Measurements from ENCODE around the gene RCC1.
"Not testable (repeated sequence)": the region's sequence is repeated elsewhere in the genome, so short reads cannot be mapped to it uniquely, and the experiment has no call there.

Gene RCC1, protein sequence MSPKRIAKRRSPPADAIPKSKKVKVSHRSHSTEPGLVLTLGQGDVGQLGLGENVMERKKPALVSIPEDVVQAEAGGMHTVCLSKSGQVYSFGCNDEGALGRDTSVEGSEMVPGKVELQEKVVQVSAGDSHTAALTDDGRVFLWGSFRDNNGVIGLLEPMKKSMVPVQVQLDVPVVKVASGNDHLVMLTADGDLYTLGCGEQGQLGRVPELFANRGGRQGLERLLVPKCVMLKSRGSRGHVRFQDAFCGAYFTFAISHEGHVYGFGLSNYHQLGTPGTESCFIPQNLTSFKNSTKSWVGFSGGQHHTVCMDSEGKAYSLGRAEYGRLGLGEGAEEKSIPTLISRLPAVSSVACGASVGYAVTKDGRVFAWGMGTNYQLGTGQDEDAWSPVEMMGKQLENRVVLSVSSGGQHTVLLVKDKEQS

GRCh38 chr1:28505406-28506187 is at the start of gene RCC1:
RCC1 (plus strand) TSS chr1:28506043; CDS start chr1:28529867, 23,824 bp downstream.
- in situ Hi-C loops (cut with MboI; ENCODE audit: low sequenced_read_pairs): no loop called here

DNA sequence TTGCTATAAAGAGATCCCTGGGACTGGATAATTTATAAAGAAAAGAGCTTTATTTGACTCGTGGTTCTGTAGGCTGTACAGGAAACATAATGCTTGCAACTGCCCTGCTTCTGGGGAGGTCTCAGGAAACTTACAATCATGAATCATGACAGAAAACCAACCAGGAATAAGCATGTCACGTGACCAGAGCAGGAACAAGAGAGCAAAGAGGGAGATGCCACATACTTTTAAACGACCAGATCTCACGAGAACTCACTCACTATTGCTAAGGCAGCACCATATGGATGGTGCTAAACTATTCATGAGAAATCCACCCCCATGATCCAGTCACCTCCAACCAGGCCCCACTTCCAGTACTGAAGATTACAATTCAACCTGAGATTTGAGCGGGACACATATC is 49.8 kb upstream of the RCC1 start:
- in situ Hi-C loops (cut with MboI; ENCODE audit: low sequenced_read_pairs): no loop called here

DNA sequence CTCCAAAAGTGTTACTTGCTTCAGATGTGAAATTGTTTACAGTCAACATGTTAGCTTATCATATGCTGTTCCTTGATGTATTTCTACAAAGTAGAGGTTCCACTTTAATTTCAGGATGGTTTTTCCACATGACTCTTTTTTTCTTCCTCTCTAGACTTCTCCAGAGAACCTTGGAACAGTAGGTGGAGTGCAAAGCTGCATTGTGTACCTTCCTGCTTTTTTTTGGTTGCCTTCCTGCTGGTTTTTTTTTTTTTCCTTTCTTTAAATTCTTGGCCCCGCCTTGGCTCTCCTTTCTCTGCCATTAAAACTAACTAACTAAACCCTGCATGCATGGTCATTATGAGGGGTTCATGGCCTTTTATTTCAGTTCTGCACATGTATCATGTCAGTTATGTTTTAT is 48.2 kb upstream of the RCC1 start:
- in situ Hi-C loops (cut with MboI; ENCODE audit: low sequenced_read_pairs): no loop called here

GRCh38 chr1:28458237-28459228 is 47.3 kb upstream of the RCC1 start:
- in situ Hi-C loops (cut with MboI; ENCODE audit: low sequenced_read_pairs): no loop called here

GRCh38 chr1:28466226-28466778 is 39.5 kb upstream of the RCC1 start:
- in situ Hi-C loops (cut with MboI; ENCODE audit: low sequenced_read_pairs): no loop called here

GRCh38 chr1:28470146-28470545 is 35.7 kb upstream of the RCC1 start:
- in situ Hi-C loops (cut with MboI; ENCODE audit: low sequenced_read_pairs): no loop called here

DNA sequence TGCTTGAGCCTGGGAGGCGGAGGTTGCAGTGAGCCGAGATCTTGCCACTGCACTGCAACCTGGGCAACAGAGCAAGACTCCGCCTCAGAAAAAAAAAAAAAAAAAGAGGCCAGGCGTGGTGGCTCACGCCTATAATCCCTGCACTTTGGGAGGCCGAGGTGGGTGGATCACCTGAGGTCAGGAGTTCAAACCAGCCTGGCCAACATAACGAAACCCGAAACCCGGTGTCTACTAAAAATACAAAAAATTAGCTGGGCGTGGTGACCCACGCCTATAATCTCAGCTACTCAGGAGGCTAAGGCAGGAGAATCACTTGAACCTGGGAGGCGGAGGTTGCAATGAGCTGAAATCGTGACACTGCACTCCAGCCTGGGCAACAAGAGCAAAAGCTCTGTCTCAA is 26.3 kb upstream of the RCC1 start:
- in situ Hi-C loops (cut with MboI; ENCODE audit: low sequenced_read_pairs): not testable (repeated sequence)

- in situ Hi-C loops (cut with MboI; ENCODE audit: low sequenced_read_pairs): no loop called here
Measured at GRCh38 chr1:28480308-28480707, 25.5 kb upstream of the RCC1 start.

DNA sequence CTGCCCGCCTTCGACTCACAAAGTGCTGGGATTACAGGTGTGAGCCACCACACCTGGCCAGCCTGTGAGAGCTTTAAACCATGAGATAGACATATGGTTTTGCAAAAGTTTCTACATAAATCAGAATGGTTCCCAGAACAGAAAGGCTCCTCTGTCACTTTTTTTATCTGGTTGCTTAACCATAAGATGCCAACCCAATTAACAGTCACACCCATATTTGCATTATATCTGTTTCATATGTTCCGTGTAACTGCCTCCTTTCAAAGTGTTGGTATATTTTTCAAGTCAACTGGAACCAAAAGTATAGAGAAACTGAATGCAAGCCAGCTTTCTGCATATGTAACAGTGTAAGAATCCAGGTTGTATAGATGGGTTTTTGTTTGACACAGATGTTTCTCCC is 23.7 kb upstream of the RCC1 start:
- in situ Hi-C loops (cut with MboI; ENCODE audit: low sequenced_read_pairs): no loop called here

DNA sequence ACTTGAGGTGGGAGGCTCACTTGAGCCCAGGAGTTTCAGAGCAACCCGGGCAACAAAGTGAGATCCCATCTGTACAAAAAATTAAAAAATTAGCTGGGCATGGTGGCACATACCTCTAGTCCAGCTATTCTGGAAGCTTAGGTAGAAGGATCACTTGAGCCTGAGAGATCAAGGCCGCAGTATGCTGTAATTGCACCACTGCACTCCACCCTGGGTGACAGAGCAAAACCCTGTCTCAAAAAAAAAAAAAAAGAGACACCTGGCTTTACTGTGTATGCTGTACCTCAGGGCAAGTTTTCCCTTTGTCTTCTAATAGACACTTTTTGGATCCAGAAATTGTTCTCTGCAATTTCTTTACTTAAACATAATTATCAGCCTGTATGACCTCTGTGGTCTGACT is 23.1 kb upstream of the RCC1 start:
- in situ Hi-C loops (cut with MboI; ENCODE audit: low sequenced_read_pairs): no loop called here

DNA sequence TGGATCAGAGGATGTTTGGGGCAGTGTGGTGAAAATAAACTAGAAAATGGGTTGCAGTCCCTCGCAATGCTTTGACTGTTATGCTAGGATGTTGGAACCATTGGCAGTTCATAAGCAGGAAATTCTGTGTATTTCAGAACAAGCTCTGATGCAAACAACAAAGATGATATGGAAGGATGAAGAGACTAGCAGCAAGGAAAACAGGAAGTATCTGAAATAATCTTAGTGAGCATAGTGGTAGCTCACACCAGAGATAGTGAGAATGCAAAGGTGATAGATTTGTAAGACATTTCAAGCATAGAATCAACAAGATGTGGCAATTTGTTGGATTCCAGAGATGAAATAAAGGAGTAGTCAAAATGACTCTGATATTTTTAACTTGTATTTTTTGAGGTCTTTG is 11.1 kb upstream of the RCC1 start:
- in situ Hi-C loops (cut with MboI; ENCODE audit: low sequenced_read_pairs): no loop called here

DNA sequence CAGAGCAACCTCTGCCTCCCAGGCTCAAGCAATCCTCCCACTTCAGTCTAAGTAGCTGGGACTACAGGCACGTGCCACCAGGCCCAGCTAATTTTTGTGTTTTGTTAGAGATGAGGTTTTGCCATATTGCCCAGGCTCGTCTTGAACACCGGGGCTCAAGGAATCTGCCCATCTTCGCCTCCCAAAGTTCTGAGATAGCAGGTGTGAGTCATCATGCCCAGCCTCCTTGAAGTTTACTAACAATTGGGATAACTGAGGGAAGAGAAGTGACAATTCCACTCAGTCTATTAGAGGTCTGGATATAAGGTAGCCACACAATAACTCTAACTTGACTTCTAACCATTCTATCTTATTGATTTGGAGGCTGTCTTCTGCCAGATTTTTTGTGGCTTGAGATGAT is 6.3 kb upstream of the RCC1 start:
- in situ Hi-C loops (cut with MboI; ENCODE audit: low sequenced_read_pairs): no loop called here

DNA sequence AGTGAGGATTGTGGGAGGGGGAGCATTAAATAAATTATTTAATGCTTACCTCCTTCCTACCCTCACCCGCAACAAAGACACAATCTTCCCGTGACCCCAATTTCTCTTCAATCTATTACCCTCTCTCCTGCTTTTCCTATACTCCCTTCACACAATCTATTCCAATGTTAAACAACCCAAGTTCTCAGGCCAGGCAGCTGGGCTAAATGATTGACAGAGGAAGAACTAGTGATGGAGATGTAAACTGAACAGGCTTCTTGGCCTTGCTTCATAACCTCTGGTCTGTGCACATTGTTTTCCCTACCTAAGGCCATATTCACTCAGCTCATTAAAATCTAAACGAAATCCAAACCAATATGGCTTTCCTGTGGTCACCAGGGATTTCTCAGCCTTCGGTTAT is 3.9 kb upstream of the RCC1 start:
- in situ Hi-C loops (cut with MboI; ENCODE audit: low sequenced_read_pairs): no loop called here

DNA sequence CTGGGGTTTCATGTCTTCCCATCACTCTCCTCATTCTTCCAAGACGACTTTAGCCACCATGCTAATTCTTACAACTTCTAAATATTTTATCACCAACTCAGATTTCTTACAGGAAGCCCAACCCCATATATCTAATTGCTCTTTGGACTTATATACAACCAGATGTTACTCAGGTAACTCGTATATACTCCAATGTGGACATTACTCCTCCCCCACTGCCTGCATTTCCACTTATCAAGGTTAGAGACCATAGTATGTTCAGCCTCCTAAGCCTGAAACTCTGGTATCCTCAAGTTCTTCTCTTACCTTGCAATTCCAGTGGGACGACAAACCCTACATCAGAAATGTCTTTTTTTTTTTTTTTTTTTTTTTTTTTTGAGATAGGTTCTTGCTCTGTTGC is 2.7 kb upstream of the RCC1 start:
- in situ Hi-C loops (cut with MboI; ENCODE audit: low sequenced_read_pairs): no loop called here

GRCh38 chr1:28506907-28507246 is 1.0 kb downstream of the RCC1 start:
- in situ Hi-C loops (cut with MboI; ENCODE audit: low sequenced_read_pairs): no loop called here

DNA sequence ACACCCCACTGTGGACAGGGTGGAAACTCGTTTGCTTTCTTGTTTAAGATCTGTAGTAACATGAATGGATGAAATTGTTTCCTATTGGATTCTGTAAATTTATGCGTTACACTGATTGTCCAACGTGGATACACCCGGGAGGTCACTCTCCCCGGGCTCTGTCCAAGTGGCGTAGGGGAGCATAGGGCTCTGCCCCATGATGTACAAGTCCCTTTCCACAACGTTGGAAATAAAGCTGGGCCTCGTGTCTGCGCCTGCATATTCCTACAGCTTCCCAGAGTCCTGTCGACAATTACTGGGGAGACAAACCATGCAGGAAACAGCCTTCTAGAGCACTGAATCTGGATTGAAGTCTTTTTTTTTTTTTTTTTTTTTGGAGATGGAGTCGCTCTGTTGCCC is 1.4 kb downstream of the RCC1 start:
- in situ Hi-C loops (cut with MboI; ENCODE audit: low sequenced_read_pairs): no loop called here

DNA sequence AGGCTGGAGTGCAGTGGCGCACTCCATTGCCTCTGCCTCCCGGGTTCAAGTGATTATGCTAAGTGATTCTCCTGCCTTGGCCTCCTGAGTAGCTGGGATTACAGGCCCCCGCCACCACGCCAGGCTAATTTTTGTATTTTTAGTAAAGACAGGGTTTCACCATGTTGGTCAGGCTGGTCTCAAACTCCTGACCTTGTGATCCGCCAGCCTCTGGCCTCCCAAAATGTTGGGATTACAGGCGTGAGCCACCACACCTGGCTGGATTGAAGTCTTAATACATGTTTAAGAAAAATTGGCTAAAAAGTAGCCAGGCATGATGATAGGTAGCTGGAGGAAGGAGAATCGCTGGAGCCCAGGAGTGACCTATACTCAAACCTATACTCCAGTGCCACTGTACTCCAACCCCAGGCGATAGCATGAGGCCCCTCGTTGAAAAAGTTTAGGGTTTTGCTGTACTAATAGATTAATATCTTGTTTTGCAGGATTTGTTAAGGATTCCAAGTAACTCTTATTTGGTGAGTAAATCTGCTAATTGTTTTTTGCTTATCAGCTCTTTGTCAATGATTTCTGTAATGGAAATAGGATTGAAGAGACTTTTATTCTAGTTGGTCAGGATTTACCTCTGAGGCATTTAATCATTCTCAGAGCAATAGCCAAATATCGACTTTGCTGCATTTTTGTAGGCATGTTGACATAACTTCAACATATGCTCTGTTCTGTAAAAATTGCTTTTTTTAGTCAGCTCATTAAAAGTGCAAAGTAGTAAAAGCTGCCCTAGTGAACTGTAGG is 2.0 kb downstream of the RCC1 start:
- in situ Hi-C loops (cut with MboI; ENCODE audit: low sequenced_read_pairs): no loop called here

DNA sequence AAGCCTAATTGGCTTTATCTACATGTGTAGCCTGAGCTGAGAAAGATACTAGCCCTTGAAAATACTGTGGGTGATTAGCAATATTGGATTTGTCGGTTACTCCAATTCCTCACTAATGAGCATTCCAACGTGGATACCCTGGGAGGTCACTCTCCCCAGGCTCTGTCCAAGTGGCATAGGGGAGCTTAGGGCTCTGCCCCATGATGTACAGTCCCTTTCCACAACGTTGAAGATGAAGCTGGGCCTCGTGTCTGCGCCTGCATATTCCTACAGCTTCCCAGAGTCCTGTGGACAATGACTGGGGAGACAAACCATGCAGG is 2.6 kb downstream of the RCC1 start:
- in situ Hi-C loops (cut with MboI; ENCODE audit: low sequenced_read_pairs): no loop called here

- in situ Hi-C loops (cut with MboI; ENCODE audit: low sequenced_read_pairs): no loop called here
Measured at GRCh38 chr1:28509705-28510272, 3.9 kb downstream of the RCC1 start.
